B cell (primary cell): ENCODE results near the gene HOMEZ. TPM values are rescaled to one million over a fixed set of nuclear protein-coding genes. Genes with fewer than 3 reads are reported as not detected.

ENCODE experiments used
- ATAC-seq: fragments of 200-7000 bp; cut with Tn5 transposase; one replicate; pipeline ENCODE4 v1.10.0; 2021; ENCODE audit warnings: low read depth, mild to moderate bottlenecking, moderate number of reproducible peaks, moderate library complexity
- CTCF ChIA-PET: fragments of 350-600 bp; sonication (Branson Sonifier 250); formaldehyde crosslinking; loops from one replicate; lab custom pipeline; 2021; ENCODE audit warnings: antibody characterized with exemption, inconsistent platforms; lab: Charles Lee
- POLR2A ChIA-PET: fragments of 350-600 bp; sonication (Branson Sonifier 250); formaldehyde crosslinking; loops from one replicate; lab custom pipeline; 2021; ENCODE audit warnings: antibody characterized with exemption; lab: Charles Lee
- DNase-seq: peaks from one replicate; pipeline ENCODE4 v3.0.0; 2013
- H2AFZ ChIP-seq: 2 replicates; pipeline ENCODE4 v1.6.1; 2012; ENCODE audit warnings: mild to moderate bottlenecking, low read depth, low read length; ENCODE audit not compliant: insufficient read depth, poor library complexity, severe bottlenecking
- H3K27ac ChIP-seq, 2 donors: 1 replicate in 1 of 2; 2 replicates in 1 of 2; pipeline ENCODE4 v1.5.1; 2012 to 2013; ENCODE audit warnings: low read length in 2 of 2, mild to moderate bottlenecking in 2 of 2, moderate library complexity in 1 of 2
- H3K27me3 ChIP-seq, 4 experiments: fragments of 200-600 bp in 1 of 4; sonication (generic) in 1 of 4; replicated peaks in 1 of 4; 1 replicate in 2 of 4; 2 replicates in 2 of 4; pipeline versions ENCODE4 v1.6.1 to v1.7.0; 2013 to 2016; ENCODE audit warnings: low read length in 3 of 4, mild to moderate bottlenecking in 2 of 4, mixed read lengths in 1 of 4, moderate library complexity in 1 of 4; ENCODE audit not compliant: insufficient read depth in 4 of 4, control insufficient read depth in 3 of 4; ENCODE audit errors: control extremely low read depth in 1 of 4
- H3K36me3 ChIP-seq, 2 experiments: replicated peaks in 1 of 2; 1 replicate in 1 of 2; 2 replicates in 1 of 2; pipeline versions ENCODE4 v1.6.1 to v1.7.1; 2013; ENCODE audit warnings: low read length in 1 of 2; ENCODE audit not compliant: insufficient read depth in 2 of 2, control insufficient read depth in 1 of 2; ENCODE audit errors: control extremely low read depth in 1 of 2, extremely low read depth in 1 of 2
- H3K4me1 ChIP-seq, 2 donors: fragments of 200-600 bp in 1 of 2; sonication (generic) in 1 of 2; 1 replicate in 1 of 2; 2 replicates in 1 of 2; pipeline versions ENCODE4 v1.5.1 to v1.6.1; 2013 to 2017; ENCODE audit warnings: low read length in 2 of 2; ENCODE audit not compliant: control insufficient read depth in 2 of 2, insufficient read depth in 2 of 2
- H3K4me2 ChIP-seq: replicated peaks from 2 replicates; pipeline ENCODE3; 2012; ENCODE audit warnings: mild to moderate bottlenecking, low read depth, low read length; ENCODE audit not compliant: poor library complexity, severe bottlenecking
- H3K4me3 ChIP-seq, 5 experiments: fragments of 200-600 bp in 1 of 5; sonication (generic) in 1 of 5; 1 replicate in 3 of 5; 2 replicates in 2 of 5; pipeline versions ENCODE4 v1.5.1 to v1.7.0; 2011 to 2016; ENCODE audit warnings: low read length in 4 of 5, mild to moderate bottlenecking in 4 of 5, low read depth in 2 of 5, control low read depth in 1 of 5, moderate library complexity in 1 of 5; ENCODE audit not compliant: insufficient read depth in 1 of 5; ENCODE audit errors: control extremely low read depth in 1 of 5, extremely low read depth in 1 of 5
- H3K79me2 ChIP-seq: fragments of 200-600 bp; sonication (generic); one replicate; pipeline ENCODE4 v1.6.0; 2016; ENCODE audit warnings: low read length; ENCODE audit not compliant: control insufficient read depth, insufficient read depth
- H3K9ac ChIP-seq: fragments of 200-600 bp; sonication (generic); 2 replicates; pipeline ENCODE4 v1.6.1; 2017; ENCODE audit warnings: mild to moderate bottlenecking, low read length, moderate library complexity
- H3K9me3 ChIP-seq, 3 donors: one replicate each; pipeline versions ENCODE4 v1.6.1 to v1.7.1; 2013; ENCODE audit warnings: low read length in 2 of 3; ENCODE audit not compliant: control insufficient read depth in 2 of 3, insufficient read depth in 1 of 3; ENCODE audit errors: control extremely low read depth in 1 of 3
- H4K20me1 ChIP-seq: 2 replicates; pipeline ENCODE4 v1.6.0; 2012; ENCODE audit warnings: mild to moderate bottlenecking, low read length; ENCODE audit not compliant: insufficient read depth, control insufficient read depth, poor library complexity, severe bottlenecking
- H3K27ac Mint-ChIP-seq: one replicate; pipeline ENCODE4 v1.8.0; 2021; ENCODE audit warnings: mixed read lengths
- H3K27me3 Mint-ChIP-seq: one replicate; pipeline ENCODE4 v1.8.0; 2021; ENCODE audit warnings: mixed read lengths
- H3K4me1 Mint-ChIP-seq: one replicate; pipeline ENCODE4 v1.8.0; 2021; ENCODE audit warnings: mixed read lengths
- H3K4me3 Mint-ChIP-seq: one replicate; pipeline ENCODE4 v1.8.0; 2021; ENCODE audit warnings: mixed read lengths
- H3K9me3 Mint-ChIP-seq: one replicate; pipeline ENCODE4 v1.8.0; 2022; ENCODE audit warnings: mixed read lengths; ENCODE audit not compliant: insufficient read depth
- CTCF ChIP-seq: fragments of 200-600 bp; IDR thresholded peaks from one replicate; pipeline ENCODE4 v1.8.0; 2022; ENCODE audit warnings: antibody characterized with exemption, mild to moderate bottlenecking
- EZH2 ChIP-seq: IDR thresholded peaks from 2 replicates; pipeline ENCODE4 v1.6.1; 2012; ENCODE audit warnings: borderline replicate concordance, low read depth, mild to moderate bottlenecking, moderate library complexity, low read length; ENCODE audit not compliant: insufficient read depth, poor library complexity, severe bottlenecking
- WGBS: methylation state at CpG from one replicate; pipeline ENCODE4 v1.1.5; 2013; ENCODE audit warnings: missing lambda C conversion rate; ENCODE audit not compliant: insufficient coverage; 5-methylcytosine and 5-hydroxymethylcytosine counted together
- intact Hi-C: fragments of 100-400 bp; cut with micrococcal nuclease; formaldehyde crosslinking; loops from one replicate; pipeline ENCODE4 v1.10.0; 2022
- polyA plus RNA-seq: library from polyadenylated mRNA; depleted of rRNA; stranded (reverse); fragments of >200 nt; gene quantifications from 2 replicates; pipeline ENCODE4 v1.2.3, GENCODE V29; 2012
- total RNA-seq, 2 donors: library from RNA; stranded (reverse); fragments of 120-200 nt in 1 of 2; gene quantifications; 1 replicate in 1 of 2; 2 replicates in 1 of 2; pipeline versions ENCODE4 v1.2.3 to v1.2.4, GENCODE V29; 2013 to 2022

HOMEZ gene
- total and polyA plus RNA-seq, 2 donors (not counting 1 experiment from before 2014, with no cell fraction given), result 4.2 to 15.5 TPM

GRCh38 chr14:23306412-23307145, 20.6 kb upstream of the HOMEZ start, which contains the start of gene BCL2L2:
TSS of gene BCL2L2 (plus strand) at chr14:23306833. CDS start at chr14:23307768, 935 bp downstream.
- 4% methylated on average over 19 of the region's 24 CpGs for WGBS
- H3K9me3 Mint-ChIP-seq, result no peaks in the 10 kb centered on the region
- peak within 1 kb of the TSS; percentile 86 for H2AFZ ChIP-seq
- peak within 1 kb of the TSS; percentile 85 for H3K27ac Mint-ChIP-seq
- peak within 1 kb of the TSS; percentile 81 for H3K4me3 Mint-ChIP-seq
- H3K4me3 ChIP-seq, result peak within 1 kb of the TSS in 4 of 5 experiments; percentile 31 to 59 (median 46)
- ATAC-seq, result no peak
- intact Hi-C loops, result loop anchor here (1.0 to 10.0 kb wide), 2 partner anchors 15 to 302 kb away; partner anchors contain the start of gene PABPN1
- no peaks in the 10 kb centered on the region for H3K79me2 ChIP-seq
- ChIA-PET POLR2A (interaction anchor here (0.6 to 1.8 kb wide), 3 partner anchors 14 to 305 kb away, joined by 7 to 15 read pairs (median 13); partner anchors contain the start of gene PABPN1), CTCF (interaction anchor here (0.6 to 3.2 kb wide), 4 partner anchors 11 to 1373 kb away, joined by 3 to 27 read pairs (median 8); partner anchors contain the start of gene PABPN1)
- peaks cover 33% of the 10 kb centered on the region for H3K4me1 Mint-ChIP-seq
- peaks cover 14 to 30% of the 10 kb centered on the region in 2 donors for H3K4me1 ChIP-seq
- H3K4me2 ChIP-seq, result peak within 1 kb of the TSS; percentile 76
- no peaks in the 10 kb centered on the region for H3K27me3 ChIP-seq
- H3K27me3 Mint-ChIP-seq, result no peaks in the 10 kb centered on the region
- DNase-seq, result peak; percentile 57
- no peaks in the 10 kb centered on the region for H4K20me1 ChIP-seq
- H3K36me3 ChIP-seq, result no peaks in the 10 kb centered on the region
- TF ChIP-seq CTCF (no peak), EZH2 (no peak)
- peak within 1 kb of the TSS; percentile 54 to 78 for H3K27ac ChIP-seq
- peaks cover 0 to 3% (median 0%) of the 10 kb centered on the region in 3 donors for H3K9me3 ChIP-seq
- peak within 1 kb of the TSS; percentile 64 for H3K9ac ChIP-seq
